SU-DHL-6 (cell line): Measurements from ENCODE around the gene MTHFSD.

Experiments used
- H2AFZ ChIP-seq: fragments of 200-600 bp; sonication (generic); 2 replicates; pipeline ENCODE4 v1.6.1; 2014; ENCODE audit warnings: low read depth, mild to moderate bottlenecking, moderate library complexity, mixed read lengths, antibody characterized with exemption, low read length; ENCODE audit not compliant: severe bottlenecking
- H3F3A ChIP-seq: fragments of 200-600 bp; shearing (Covaris generic); 2 replicates; pipeline ENCODE4 v1.6.0; 2016; ENCODE audit warnings: antibody characterized with exemption, mild to moderate bottlenecking; ENCODE audit not compliant: insufficient read depth
- H3K27ac ChIP-seq: fragments of 200-600 bp; sonication (generic); 2 replicates; pipeline ENCODE4 v1.5.1; 2016; ENCODE audit warnings: low read depth, mild to moderate bottlenecking, low read length, moderate library complexity, mixed read lengths
- H3K27me3 ChIP-seq: fragments of 200-600 bp; sonication (generic), shearing (Covaris generic); 2 replicates; pipeline ENCODE4 v1.6.0; 2014; ENCODE audit warnings: mild to moderate bottlenecking, low read length
- H3K36me3 ChIP-seq: fragments of 200-600 bp; sonication (generic); 2 replicates; pipeline ENCODE4 v1.6.1; 2014; ENCODE audit warnings: mild to moderate bottlenecking, low read length, mixed read lengths
- H3K4me2 ChIP-seq: fragments of 300-600, 200-600 bp; shearing (Covaris generic), sonication (generic); 2 replicates; pipeline ENCODE4 v1.6.0; 2014; ENCODE audit warnings: low read length, low read depth, mild to moderate bottlenecking; ENCODE audit not compliant: poor library complexity, severe bottlenecking
- H3K4me3 ChIP-seq: fragments of 200-600 bp; sonication (generic); 2 replicates; pipeline ENCODE4 v1.5.1; 2014; ENCODE audit warnings: antibody characterized with exemption, low read length, mild to moderate bottlenecking, mixed read lengths; ENCODE audit not compliant: insufficient read depth, poor library complexity, severe bottlenecking
- H3K79me2 ChIP-seq: fragments of 200-600 bp; sonication (generic); 2 replicates; pipeline ENCODE4 v1.6.1; 2014; ENCODE audit warnings: mild to moderate bottlenecking, low read length, moderate library complexity; ENCODE audit not compliant: insufficient read depth
- H3K9ac ChIP-seq: fragments of 200-600 bp; sonication (generic); 2 replicates; pipeline ENCODE4 v1.7.0; 2014; ENCODE audit warnings: mild to moderate bottlenecking, low read length
- H3K9me2 ChIP-seq: fragments of 200-600 bp; sonication (generic); replicated peaks from 2 replicates; pipeline ENCODE4 v1.6.1; 2014; ENCODE audit warnings: low read length; ENCODE audit not compliant: insufficient read depth
- H3K9me3 ChIP-seq: fragments of 200-600 bp; sonication (generic); 2 replicates; pipeline ENCODE4 v1.6.1; 2014; ENCODE audit warnings: low read length, mixed read lengths; ENCODE audit not compliant: insufficient read depth
- H4K20me1 ChIP-seq: fragments of 200-600 bp; sonication (generic); 2 replicates; pipeline ENCODE4 v1.6.1; 2014; ENCODE audit warnings: low read depth, mild to moderate bottlenecking, antibody characterized with exemption, low read length, moderate library complexity, mixed read lengths
- EZH2phosphoT487 ChIP-seq: fragments of 200-600 bp; sonication (generic), shearing (Covaris generic); conservative IDR thresholded peaks from 2 replicates; pipeline ENCODE4 v1.6.1; 2018; ENCODE audit warnings: mild to moderate bottlenecking, antibody characterized with exemption, low read length, moderate library complexity, mixed read lengths
- TF ChIP-seq, protein P1 (sequence below): fragments of 200-600 bp; sonication (generic); IDR thresholded peaks from one replicate; pipeline ENCODE4 v1.5.1; 2017; ENCODE audit warnings: antibody characterized with exemption, mild to moderate bottlenecking, low read length, moderate library complexity; ENCODE audit not compliant: insufficient read depth, poor library complexity, severe bottlenecking

Gene MTHFSD

DNA sequence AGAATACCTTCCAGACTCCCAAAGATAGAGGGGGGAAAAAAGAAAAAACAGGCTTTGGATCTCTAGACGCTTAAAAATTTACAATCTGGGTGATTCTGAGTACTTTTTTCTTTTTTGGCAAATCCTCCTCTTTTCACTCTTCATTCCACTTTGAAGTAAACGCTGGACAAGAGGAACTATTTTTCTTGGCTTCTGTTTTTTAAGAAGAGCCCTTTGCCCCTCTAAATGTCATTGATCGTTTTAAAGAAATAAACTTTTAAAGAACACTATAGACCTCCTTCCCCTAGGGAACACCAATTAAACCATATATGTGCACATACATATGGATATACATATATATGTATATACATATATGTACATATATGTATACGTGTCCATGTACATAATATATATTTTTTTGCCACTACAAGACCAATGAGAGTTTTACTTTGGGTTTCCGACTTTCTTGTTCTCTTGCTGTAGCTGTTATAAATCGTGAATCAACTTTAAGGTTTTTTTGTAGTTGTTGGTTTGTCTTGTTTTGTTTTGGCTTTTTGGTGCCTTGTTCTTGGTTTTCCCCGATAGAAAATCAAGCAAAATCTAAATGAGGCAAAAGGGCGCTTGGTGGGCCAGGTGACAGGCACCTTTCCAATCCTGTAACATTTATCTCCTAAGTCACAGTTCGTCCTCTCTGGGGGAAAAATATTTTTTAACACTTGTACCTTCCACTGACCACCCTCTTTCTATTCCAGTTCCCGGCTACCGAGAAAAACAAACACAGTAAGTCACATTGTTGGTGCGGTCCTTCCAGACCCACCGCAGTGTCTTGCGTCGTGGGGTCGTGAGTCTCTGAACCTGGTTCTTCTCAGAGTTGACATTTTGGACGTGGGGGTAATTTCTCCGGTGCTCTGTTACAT, 40.3 kb downstream of the MTHFSD start:
- Histone ChIP-seq H3K9ac (no peak overlapping the region), H3K27ac (no peak overlapping the region)

DNA sequence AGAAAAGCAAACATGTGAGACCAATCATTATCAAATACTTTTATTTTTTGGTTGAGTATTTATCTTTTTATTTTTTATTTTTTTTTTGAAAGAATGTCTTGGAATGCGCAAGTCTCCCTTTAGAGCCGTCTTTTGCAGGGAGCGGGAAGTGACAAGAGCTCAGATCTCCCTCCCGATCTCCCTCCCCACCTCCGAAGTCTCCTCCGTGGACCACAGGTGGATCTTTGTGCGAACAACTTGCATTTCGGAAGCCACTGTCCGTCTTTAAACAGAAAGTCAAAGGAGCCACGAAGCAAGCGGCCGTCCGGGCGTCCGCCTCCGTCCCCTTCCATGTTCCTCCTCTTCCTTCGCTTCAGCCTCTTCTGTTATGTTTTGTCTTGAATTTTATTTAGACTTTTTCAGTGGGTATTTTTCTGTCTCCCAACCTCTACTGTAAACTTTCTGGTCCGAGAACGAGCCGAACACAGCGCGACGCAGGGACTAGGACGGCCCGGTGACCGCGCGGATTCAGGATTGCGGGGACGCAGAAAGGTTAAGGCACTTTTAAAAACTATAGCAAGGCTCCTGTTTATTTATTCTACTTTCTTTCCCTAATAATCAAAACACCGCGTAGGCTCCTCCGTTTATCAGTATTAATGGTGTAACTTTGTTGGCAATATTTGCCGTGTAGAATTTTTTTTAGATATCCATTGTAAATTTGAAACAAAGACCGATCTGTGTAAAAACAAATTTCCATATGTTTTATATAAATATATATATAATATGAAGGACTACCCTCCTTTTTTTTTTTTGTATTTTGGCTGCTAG, 41.4 kb downstream of the MTHFSD start:
- Histone ChIP-seq H3F3A (no peaks in the 10 kb centered on the region), H3K9ac (no peak overlapping the region), H4K20me1 (no peaks in the 10 kb centered on the region), H3K9me3 (no peaks in the 10 kb centered on the region), H3K27me3 (no peaks in the 10 kb centered on the region), H3K4me2 (no peak overlapping the region), H2AFZ (no peak overlapping the region), H3K79me2 (no peaks in the 10 kb centered on the region), H3K27ac (no peak overlapping the region), H3K36me3 (no peaks in the 10 kb centered on the region), H3K4me3 (no peak overlapping the region), H3K9me2 (no peaks in the 10 kb centered on the region)
- TF ChIP-seq, protein P1, sequence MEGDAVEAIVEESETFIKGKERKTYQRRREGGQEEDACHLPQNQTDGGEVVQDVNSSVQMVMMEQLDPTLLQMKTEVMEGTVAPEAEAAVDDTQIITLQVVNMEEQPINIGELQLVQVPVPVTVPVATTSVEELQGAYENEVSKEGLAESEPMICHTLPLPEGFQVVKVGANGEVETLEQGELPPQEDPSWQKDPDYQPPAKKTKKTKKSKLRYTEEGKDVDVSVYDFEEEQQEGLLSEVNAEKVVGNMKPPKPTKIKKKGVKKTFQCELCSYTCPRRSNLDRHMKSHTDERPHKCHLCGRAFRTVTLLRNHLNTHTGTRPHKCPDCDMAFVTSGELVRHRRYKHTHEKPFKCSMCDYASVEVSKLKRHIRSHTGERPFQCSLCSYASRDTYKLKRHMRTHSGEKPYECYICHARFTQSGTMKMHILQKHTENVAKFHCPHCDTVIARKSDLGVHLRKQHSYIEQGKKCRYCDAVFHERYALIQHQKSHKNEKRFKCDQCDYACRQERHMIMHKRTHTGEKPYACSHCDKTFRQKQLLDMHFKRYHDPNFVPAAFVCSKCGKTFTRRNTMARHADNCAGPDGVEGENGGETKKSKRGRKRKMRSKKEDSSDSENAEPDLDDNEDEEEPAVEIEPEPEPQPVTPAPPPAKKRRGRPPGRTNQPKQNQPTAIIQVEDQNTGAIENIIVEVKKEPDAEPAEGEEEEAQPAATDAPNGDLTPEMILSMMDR: no peak
- no peak for TF ChIP-seq EZH2phosphoT487

More for the DNA sequence above, 40.3 kb downstream of the MTHFSD start:
- no peak overlapping the region for H2AFZ ChIP-seq
- no peaks in the 10 kb centered on the region for H3K36me3 ChIP-seq
- no peaks in the 10 kb centered on the region for H3K27me3 ChIP-seq
- H3K79me2 ChIP-seq: no peaks in the 10 kb centered on the region
- no peak for TF ChIP-seq EZH2phosphoT487
- TF ChIP-seq, protein P1: no peak
- H3K9me2 ChIP-seq: no peaks in the 10 kb centered on the region
- H3K4me3 ChIP-seq: no peak overlapping the region
- no peaks in the 10 kb centered on the region for H3K9me3 ChIP-seq
- no peak overlapping the region for H3K4me2 ChIP-seq
- no peaks in the 10 kb centered on the region for H3F3A ChIP-seq
- H4K20me1 ChIP-seq: no peaks in the 10 kb centered on the region

DNA sequence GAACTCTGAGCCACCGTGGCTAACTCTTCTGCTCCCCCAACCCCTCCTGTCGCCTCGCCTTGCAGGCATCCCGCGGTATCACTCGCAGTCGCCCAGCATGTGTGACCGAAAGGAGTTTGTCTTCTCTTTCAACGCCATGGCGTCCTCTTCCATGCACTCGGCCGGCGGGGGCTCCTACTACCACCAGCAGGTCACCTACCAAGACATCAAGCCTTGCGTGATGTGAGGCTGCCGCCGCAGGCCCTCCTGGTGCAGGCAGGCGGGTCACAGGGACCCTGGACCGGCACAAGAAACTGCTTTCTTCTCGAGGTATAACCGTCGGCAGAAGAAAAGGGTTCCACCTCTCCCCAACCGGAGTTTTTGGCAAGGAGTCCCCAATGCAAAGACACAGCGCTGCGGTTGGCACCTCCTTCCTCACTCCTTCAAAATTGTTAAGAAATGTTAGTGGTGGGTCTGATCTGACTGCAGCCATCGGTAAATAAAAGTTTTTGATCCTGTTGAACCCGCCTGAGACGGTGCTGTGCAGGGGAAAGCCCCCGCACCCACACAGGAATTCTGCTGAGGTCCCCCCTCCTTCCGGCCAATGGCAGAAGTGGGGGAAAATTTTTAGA, 42.1 kb downstream of the MTHFSD start:
- Histone ChIP-seq H3K4me3 (no peak overlapping the region), H2AFZ (no peak overlapping the region), H3K36me3 (no peaks in the 10 kb centered on the region), H3K9me2 (no peaks in the 10 kb centered on the region), H3K9me3 (no peaks in the 10 kb centered on the region), H3K27me3 (no peaks in the 10 kb centered on the region), H3K79me2 (no peaks in the 10 kb centered on the region), H3K4me2 (no peak overlapping the region), H3K9ac (no peak overlapping the region), H3F3A (no peaks in the 10 kb centered on the region), H4K20me1 (no peaks in the 10 kb centered on the region), H3K27ac (no peak overlapping the region)
- TF ChIP-seq, protein P1: no peak
- no peak for TF ChIP-seq EZH2phosphoT487
